ENCODE measurements around the gene AFF3.

The AFF3 gene

DNA sequence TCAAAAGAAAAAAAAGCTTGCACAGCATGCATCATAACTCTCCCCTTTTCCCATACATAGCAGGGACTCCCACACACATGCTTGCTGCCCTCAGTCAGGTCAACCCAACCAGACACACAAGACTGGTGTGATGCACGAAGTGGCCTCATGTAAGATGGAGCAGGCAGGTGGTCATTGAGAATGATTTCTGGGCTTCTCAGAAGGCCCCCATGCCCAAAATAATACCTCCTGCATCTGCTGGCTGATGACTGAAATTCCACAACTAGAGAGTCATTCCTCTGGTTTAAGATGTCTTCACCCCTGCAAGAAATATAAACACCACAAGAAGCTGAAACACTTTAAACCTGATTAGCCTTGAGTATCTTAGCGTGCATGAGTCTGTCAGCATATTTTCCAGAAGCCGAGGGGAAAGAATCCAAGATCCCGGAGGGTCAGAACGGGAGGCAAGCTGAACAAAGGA, 131.1 kb downstream of the AFF3 start:
- TF ChIP-seq ZFX (IDR thresholded peaks at IDR 0.05; ENCODE audit: borderline replicate concordance) (no peak), CTCF (IDR thresholded peaks at IDR 0.05) (no peak)
- H3K27ac ChIP-seq: peak overlapping the region; percentile 98

DNA sequence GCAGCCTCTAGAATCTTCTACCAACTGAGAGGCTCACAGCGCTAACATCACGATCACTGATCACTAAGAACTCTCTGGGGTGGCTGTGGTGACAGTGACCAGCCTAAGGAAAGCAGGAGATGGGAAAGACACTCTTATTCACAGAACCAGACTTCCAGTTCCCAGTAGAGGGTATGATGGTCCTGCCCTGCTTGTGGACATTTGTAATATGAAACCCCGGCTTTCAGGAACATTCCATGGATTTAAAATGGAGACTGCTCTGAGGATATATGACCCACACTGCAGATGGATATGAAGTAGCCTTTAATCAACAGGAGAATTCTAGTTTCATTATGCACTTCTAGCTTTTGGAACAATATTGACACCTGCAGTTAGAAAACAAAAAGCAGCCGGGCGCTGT, 131.8 kb downstream of the AFF3 start:
- peak overlapping the region; percentile 98 for H3K27ac ChIP-seq
- TF ChIP-seq ZFX (IDR thresholded peaks at IDR 0.05; ENCODE audit: borderline replicate concordance) (no peak), CTCF (IDR thresholded peaks at IDR 0.05) (no peak)

DNA sequence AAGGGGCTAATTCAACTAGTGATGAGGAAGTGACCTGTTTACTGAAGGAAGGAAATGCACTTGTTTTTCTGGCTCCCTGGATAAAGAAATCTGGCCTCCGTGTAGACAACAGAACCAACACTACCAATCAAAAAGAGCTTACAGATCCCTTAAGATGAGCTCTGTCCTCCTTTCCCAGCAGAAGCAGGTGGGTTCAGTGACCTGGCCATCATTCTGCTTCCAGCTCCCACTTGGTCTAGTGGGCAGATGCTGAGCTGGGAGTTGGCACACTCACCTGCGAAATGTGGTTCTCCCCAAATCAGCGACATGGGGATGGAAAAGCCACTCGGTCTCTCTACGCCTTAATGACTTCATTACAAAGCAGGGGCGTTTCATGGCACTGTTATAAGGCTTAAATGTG, 132.6 kb downstream of the AFF3 start:
- peak overlapping the region; percentile 98 for H3K27ac ChIP-seq
- no peak for TF ChIP-seq CTCF (IDR thresholded peaks at IDR 0.05)
- TF ChIP-seq ZFX (IDR thresholded peaks at IDR 0.05; ENCODE audit: borderline replicate concordance): no peak

DNA sequence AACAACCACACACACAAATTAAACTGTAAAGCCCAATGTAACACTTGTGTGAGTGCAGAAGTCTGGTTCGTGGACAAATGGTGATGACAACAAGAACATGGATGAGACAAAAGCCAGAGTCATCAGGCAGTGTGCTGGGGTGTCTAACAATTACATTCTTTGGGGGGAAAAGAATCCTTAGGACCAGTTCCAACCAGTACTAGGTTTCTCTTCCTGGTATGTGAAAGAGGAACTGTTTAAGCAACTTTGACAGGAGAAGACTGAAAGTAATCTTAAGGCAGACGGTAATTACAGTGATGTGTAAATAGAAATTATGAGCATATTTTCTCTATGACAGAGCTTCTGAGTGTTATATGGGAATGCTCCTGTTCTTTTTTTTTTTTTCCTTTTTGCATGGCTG, 133.4 kb downstream of the AFF3 start:
- no peak for TF ChIP-seq CTCF (IDR thresholded peaks at IDR 0.05)
- no peak for TF ChIP-seq ZFX (IDR thresholded peaks at IDR 0.05; ENCODE audit: borderline replicate concordance)
- peak overlapping the region; percentile 98 for H3K27ac ChIP-seq

DNA sequence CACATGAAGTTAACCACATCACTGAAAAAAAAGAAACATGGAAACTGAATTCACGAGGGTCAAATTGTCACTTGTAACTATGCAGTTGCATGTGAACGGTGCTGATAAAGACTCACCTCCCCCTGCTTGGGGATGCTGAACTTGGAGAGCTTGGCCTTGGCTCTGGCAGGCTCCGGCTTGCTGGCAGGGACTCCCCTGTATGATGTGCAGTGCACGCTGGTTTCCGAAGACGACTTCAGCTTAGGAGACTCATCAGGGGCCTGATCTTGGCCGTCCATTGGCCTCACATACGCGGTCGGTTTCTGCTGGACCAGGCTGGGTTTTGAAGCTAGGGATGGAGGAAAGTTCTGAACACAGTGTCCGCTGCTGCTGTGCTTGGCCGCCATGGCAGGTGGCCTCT, 135.9 kb downstream of the AFF3 start:
- peak overlapping the region; percentile 98 for H3K27ac ChIP-seq

DNA sequence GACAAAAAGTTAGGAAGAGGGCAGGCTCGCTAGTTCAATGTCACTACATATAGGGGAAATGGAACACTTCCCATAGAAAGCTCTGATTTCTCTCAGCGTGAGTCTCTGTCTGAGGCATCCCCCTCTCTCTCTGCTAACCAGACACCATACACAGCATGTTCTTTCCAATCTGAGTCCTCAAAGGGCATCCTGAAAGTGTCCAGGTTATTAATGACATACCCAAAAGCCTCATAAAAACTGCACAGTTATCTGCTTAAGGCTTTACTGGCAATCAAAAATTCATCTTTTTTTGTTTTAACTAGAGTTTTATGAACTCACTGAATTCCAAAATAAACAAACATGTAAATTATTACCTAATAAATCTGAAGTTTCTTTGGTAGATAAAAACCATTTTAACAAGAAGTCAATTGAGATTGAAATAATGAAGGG, 137.4 kb downstream of the AFF3 start:
- H3K27ac ChIP-seq: peak overlapping the region; percentile 98
- no peak for TF ChIP-seq ZFX (IDR thresholded peaks at IDR 0.05; ENCODE audit: borderline replicate concordance)

More for the DNA sequence above, 135.9 kb downstream of the AFF3 start:
- TF ChIP-seq ZFX (IDR thresholded peaks at IDR 0.05; ENCODE audit: borderline replicate concordance): no peak
- TF ChIP-seq CTCF (IDR thresholded peaks at IDR 0.05): no peak

- peak overlapping the region; percentile 98 for H3K27ac ChIP-seq
Observed at GRCh38 chr2:100004348-100004884, 138.0 kb downstream of the AFF3 start.

More at GRCh38 chr2:100004348-100004884, 138.0 kb downstream of the AFF3 start:
- TF ChIP-seq CTCF (IDR thresholded peaks at IDR 0.05) (no peak), ZFX (IDR thresholded peaks at IDR 0.05; ENCODE audit: borderline replicate concordance) (no peak)

Measured in 22Rv1 (cell line).